GM10266 (cell line): Measurements from ENCODE around the gene NCOA7.

Experiments
- DNase-seq: peaks from one replicate; pipeline ENCODE4 v3.0.0; 2012; ENCODE audit errors: extremely low spot score
- CTCF ChIP-seq: IDR thresholded peaks from 2 replicates; pipeline ENCODE4 v1.5.1; 2012; ENCODE audit warnings: mild to moderate bottlenecking, low read depth; ENCODE audit not compliant: control insufficient read depth, insufficient read depth; ENCODE audit errors: missing control alignments

The NCOA7 gene

GRCh38 chr6:125831659-125832058 lies 40.9 kb downstream of the NCOA7 start:
- TF ChIP-seq CTCF, result no peak
- no peak for DNase-seq

GRCh38 chr6:125832391-125833117 lies 41.8 kb downstream of the NCOA7 start:
- no peak for TF ChIP-seq CTCF
- no peak for DNase-seq

- TF ChIP-seq CTCF, result no peak
- DNase-seq, result no peak
Observed at GRCh38 chr6:125834348-125834747, 43.6 kb downstream of the NCOA7 start.

- no peak for TF ChIP-seq CTCF
- DNase-seq, result no peak
Observed at GRCh38 chr6:125835221-125835744, 44.5 kb downstream of the NCOA7 start.

GRCh38 chr6:125836466-125836865 lies 45.7 kb downstream of the NCOA7 start:
- no peak for TF ChIP-seq CTCF
- no peak for DNase-seq

GRCh38 chr6:125839471-125839870 lies 48.7 kb downstream of the NCOA7 start:
- DNase-seq, result no peak
- no peak for TF ChIP-seq CTCF

GRCh38 chr6:125839879-125840278 lies 49.1 kb downstream of the NCOA7 start:
- DNase-seq, result no peak
- TF ChIP-seq CTCF, result no peak
